Measurements from ENCODE around the gene CORO2B.

The CORO2B gene

DNA sequence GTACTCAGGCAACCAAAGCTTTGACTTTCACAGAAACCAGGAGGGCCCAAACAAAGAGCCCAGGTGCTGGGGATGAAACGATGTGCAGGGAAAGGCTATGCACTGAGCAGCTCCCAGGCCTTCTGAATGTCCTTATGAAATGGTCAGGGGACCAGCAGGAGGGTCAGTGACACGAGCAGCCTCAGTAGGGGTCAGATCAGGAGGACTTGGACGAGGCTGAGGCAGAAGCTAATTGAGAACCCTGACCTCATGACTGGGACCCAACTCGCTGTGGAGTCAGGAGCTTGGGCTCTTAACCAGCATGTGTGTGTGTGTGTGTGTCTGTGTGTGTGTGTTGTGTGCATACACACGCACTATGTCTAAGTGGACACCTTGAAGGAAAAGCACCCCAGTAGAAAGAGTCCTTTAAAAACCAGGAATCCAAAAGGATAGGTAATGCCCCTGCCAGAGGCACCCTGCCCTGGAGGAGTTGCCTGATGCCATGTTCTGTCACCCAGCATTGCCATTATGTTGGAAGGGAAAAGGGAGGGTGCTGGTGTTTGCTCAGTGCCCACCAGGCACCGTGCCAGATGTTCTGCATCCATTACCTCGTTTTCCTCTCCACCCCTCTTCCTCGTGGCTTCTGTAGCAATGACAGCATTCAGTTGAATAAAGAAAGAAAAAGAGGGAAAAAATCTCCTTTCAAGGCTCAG lies 50.9 kb downstream of the CORO2B start:
- no peak for DNase-seq (ENCODE audit: low spot score)

DNA sequence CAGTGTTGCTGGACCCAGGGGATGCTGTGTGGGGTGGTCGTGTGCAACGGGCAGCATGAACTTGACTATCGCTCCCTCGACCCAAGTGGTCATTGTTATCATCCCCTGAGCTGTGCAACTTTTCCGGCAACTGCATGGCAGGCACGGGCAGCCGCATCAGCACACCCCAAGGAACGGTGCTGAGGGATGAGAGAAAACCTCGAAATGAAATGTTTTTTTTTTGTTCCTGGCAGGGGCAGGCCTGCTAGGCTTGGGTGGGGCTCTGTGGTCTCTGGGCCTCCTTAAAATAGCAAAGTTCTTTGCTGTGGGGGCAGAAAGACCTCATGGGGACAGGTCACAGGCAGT lies 51.4 kb downstream of the CORO2B start:
- DNase-seq (ENCODE audit: low spot score), result no peak

DNA sequence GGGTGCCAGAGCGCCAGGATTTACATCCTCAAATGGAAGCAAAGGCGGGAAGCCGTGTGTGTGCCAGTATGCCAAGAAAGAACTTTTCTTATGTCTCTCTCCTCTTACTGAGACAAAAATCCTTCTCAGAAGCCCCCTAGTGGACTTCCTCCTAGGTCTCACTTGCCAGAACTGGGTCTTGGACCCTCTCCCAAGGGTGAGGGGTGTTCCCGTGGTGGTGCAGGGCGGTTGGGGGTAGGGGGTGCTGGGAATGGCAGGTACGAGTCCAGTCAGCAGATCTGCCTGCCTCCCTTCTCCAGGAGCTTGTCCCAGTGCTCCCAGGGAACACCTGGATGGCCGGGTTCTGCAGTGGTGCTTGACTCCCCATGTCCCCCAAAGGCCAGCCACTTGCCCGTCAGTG lies 52.0 kb downstream of the CORO2B start:
- DNase-seq (ENCODE audit: low spot score), result no peak

DNA sequence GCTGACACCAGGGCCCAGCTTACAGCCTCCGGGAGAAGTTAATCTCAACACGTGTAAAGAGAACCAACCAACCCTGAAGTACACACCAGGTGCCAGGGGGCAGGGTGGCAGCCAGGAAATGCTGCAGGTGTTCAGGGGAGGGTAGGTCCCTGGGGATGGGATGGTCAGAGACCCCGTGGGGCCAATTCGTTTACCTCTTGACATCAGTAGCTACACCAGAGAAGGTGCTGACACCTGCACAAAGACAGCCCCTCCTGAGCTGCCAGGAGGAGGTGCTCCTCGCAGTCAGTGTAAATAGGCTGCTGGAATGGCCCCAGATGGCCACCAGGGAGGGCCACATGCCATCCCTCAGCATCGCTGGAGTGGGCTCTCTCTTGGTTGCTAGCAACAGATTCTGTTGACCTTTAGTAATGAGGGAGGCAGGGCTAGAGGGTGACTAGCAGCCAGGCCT lies 52.8 kb downstream of the CORO2B start:
- peak; percentile 42 for DNase-seq (ENCODE audit: low spot score)

DNA sequence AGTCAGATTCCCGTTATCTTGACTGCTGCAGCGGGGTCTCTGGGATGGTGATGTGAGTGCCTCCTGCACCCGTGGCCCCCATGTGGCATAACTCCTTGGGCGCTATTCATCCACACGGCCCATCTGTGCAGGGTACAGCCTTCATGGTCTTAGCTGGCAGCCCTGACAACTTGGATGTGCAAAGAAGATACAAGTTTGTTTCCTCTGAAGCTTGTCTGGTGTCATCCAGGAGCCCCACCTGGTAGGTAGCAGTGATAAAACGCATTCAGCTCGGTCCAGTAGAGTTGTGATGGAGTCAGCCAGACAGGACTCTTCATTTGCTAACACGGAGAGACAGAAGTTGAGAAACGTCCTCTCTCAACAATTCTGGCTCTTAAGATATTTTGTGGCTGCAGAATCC lies 53.3 kb downstream of the CORO2B start:
- no peak for DNase-seq (ENCODE audit: low spot score)

DNA sequence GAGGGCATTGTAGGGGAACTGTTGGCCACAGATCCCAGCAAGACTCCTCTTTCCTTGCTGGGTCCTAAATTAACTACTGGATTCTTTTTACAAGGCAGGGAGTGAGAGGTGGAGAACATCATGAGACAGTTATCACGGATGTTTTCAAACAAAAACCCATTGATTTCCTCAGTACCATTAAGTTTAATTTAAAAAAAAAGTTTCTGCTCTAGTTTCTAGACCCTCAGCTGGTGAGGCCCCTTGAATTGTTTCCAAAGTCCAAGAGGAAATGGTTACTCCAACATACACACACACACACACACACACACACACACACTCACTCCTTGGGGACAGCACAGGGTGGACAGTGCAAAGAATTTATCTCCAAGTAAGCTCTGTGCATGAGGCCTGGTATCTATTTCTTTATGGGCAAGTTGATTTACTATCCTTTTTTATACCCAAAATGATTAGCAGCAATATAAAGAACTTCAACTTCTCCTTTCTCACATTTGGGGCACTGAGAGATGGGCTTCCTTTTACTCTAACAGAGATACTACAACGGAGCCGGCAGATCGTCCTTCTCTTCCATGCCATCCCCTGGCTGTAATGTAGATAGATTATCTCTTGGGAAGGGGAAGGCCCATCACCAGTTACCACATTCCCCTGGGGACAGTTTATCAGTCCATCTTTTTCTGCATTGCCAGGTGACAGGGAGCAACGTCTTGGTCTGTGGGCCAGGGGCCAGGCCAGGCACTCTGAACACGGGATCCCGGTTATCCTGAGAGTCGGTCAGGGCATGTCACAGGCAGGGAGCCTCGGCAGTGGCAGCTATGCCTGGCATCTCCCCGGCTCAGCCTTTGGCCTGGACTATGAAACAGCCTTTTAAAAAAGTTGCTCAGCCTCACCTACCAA lies 54.7 kb downstream of the CORO2B start:
- DNase-seq (ENCODE audit: low spot score), result no peak

DNA sequence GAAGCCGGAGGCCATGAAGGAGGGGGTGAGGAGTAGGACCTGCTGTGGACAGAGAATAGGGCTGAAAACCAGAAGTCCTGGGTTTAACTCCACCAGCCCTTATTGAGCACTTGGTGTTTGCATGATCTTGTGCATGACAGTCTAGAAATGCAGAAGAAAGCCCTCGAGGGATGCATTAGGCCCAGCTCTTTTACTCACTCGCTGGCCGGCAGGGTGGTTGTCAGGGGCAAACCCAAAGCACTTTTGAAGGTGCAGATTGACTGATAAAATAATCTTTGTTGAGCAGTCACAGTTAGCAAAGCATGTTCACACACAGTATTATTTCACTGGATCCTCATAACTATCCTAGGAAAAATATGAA lies 55.3 kb downstream of the CORO2B start:
- DNase-seq (ENCODE audit: low spot score), result no peak

DNA sequence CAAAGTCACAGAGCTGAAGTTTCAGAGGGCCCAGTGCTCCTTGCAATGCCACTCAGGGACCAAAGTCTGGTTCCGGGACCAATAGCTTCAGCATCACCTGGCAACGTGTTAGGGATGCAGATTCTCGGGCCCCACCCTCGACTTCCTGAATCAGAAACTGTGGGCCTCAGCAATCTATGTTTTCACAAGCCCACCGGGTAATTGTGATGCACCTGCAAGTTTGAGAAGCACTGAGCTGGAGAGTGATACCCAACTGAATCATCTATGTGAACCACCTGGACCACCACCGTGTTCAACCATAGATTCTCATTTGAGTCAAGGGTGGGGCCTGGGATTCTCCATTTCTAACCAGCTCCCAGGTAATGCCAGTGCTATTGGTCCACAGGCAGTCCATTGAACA lies 55.7 kb downstream of the CORO2B start:
- no peak for DNase-seq (ENCODE audit: low spot score)

DNA sequence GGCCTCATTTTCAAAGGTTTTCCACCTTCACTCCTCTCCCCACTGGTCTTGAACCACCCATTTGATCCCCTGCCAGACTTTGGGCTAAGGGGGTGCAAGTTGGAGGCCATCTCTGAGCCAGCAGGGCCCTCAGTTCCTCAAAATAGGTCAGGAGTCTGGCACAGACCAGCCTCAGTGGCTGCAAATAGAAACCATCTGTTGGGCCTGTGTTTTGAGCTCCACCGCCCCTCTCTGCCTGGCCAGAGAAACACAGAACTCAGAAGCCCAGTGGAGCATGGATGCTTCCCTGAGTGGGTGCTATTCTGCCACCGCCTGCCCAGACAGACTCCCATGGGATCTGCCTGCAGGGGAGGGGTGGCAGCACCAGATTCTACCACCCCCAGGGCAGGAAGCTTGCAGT lies 56.3 kb downstream of the CORO2B start:
- DNase-seq (ENCODE audit: low spot score), result no peak

DNA sequence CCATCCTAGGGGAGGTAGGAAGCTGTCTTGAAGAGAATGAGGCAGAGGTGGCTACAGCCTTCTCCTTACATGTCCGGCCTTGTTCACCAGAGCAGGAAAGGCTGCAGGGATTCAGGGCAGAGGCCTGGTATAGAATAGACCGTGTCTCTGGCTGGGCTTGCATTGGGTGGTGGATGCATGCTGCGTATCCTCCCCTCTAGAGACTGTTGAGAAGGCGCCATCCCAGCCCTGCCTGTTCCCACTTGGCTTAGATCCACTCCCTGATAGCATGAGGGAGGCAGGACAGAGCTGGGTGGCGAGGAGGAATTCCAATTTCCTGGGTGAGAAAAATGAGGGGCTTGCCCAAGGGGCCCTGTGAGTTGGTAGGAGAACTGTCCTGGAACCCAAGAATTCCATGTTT lies 57.5 kb downstream of the CORO2B start:
- DNase-seq (ENCODE audit: low spot score), result no peak

DNA sequence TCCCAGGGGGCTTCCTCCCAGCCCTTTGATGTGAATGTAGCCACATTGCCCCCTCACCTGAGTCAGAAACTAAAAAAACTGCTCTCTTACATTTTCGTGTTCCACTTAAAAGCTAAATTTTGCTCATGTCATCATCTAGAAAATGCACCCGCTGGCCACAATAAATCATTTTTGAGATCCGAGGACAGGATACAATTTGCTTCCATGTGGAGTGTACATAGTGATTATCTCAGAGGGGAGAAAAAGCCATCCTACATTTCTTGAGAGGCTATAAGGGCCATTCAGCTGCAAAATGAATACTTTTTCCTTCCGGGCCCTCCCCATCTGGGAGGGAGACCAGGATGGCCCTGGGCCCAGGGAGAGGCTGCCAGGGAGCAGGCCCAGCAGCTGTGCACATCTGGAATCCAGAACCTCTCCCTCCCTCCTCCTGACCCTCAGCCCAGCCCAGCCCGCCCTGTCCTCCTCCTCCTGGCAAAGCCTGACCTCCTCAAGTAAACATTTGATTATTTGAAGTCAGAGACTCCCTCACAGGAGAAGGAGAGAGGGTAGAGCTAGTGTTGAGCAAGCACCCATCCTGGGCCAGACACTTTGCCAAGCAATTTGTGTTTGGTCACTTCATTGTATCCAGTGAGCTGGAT lies 59.1 kb downstream of the CORO2B start:
- DNase-seq (ENCODE audit: low spot score), result no peak

DNA sequence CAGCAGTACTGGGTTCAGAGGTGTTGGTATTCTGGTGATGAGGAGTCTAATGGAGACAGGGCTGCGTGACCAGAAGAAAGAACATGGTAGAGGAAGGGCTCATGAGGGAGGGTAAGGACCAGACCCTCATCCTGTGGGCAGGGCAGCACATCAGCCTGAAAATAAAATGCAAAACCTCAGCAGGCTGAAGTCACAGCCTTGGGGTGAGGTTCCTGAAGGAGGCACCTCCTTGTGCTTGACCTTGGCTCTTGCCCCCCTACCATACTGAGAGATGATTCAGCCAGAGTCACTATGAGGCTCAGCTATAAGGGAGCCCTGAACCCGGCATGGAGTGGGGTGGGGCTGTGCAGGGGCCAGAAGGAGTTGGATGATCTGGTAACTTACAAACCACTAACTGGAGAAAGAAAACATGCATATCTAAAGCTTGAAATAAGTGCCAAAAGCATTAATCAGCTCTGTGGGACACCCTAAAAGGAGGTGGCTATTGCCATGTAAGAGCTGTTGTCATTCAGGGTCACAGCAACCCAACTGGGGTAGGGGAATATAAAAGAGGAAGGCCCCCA lies 60.2 kb downstream of the CORO2B start:
- DNase-seq (ENCODE audit: low spot score), result peak; percentile 40

DNA sequence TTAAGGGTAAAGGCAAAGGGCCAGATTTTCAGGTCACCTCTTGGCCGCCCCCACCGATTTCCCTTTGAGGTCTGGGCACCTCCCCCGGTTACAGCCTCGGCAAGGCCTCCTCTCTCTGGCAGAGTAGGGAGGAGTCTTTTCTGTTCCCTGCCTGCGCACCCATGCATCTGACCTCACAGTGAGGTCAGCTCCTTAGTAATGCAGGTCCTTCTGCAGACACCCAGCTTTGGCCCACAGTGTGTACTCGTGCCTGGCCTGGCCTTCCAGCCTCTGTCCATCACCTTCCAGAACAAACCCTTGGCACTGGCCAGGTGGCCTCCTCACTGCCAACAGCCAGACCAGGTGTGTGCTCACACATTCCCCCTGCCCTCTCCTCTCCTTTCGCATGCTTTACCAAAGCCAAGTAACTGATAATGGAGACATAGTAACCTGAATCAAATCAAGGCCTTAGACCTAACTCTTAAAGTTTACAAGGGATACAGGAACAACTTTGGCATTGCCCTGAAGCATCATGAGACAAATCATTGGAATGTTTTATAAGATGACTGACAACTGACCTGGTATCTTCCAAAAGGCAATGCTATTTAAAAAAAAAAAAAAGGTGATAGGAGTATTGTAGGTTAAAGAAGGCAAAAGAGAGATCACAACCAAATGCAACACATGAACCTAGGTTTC lies 61.3 kb downstream of the CORO2B start:
- no peak for DNase-seq (ENCODE audit: low spot score)

DNA sequence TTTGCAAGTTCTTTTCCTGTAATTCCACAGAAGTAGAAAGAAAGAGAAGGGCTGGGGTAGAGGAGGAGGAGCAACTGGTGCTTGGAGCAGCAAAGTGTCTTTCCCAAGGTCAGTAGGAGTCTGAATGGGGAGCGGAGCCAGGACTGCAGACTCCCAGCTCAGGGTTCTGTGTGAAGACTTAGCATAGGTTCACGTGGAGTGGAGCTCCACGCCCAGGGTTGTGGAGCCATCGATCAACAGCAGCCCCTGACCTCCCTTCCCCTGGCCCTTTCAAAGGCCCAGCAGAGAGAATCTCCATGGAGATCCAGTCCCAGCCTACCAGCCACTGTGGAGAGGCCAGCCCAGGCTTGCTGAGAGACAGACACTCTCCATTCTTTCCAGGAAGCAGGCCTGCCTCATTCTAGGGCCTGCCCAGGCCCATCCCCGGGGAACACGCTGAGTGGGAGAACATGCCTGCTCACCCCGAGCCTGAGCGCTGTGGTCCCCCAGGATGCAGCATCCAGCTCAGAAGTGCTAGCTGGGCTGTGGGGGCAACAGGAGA lies 62.1 kb downstream of the CORO2B start:
- DNase-seq (ENCODE audit: low spot score), result no peak

DNA sequence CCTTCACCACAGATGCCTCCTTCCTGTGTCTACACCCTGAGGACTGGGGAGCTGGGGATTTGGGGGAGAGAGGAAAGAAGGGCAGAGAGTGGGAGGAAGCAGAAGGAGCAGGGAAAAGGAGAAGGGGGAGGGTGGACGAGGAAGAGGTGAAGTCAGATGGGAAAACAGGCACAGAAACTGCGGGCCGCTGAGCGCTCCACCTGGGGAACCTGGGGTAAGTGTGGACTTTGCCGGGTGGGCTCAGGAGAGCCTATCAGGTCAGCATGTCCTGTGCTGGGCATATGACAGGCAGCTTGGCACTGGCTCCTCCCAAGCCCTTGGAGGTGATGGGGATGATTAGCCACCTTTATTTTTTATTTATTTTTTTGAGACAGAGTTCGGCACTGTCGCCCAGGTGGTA lies 62.6 kb downstream of the CORO2B start:
- DNase-seq (ENCODE audit: low spot score), result no peak

DNA sequence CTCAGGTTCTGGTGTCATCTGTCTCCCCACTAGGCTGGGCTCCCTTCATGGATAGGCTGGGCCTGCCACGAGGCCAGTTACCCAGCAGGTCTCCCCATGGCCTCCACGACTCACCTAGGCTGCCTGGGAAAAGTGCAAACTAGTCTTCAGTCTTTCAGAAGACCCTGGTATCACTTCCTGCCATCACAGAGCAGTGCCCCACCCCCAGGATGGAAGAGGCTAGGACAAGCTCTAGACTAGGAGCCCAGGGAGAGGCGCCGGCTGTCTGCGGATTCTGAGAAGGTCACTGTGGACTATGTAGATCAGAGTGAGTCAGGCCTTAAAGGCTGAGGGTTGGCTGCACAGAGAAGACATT lies 63.7 kb downstream of the CORO2B start:
- peak; percentile 21 for DNase-seq (ENCODE audit: low spot score)

DNA sequence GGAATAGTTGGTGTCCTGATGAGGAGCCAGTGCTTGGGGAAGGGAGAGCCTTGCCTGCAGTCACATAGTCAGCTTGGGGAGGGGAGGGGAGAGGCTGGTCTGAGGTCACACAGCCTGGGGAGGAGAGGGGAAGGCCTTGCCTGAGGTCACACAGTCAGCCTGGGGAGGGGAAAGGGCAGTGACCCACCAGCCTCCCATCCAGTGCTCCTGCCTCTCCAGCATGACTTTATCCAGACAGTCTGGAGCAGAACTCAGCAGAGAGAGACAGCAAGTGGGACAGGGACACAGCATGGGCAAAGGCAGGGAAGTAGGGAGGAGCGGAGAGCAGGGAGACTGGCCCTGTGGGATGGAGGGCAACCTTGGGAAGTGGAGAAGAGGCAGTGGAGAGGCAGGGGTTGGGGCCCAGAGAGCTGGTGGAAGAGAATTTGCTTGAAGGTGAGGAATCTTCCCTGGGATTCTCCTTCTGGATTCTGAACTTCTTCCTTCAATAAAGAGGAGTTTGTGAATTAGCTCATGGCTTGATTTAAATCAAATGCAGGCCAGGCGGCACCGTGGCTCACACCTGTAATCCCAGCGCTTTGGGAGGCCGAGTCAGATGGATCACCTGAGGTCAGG lies 64.5 kb downstream of the CORO2B start:
- no peak for DNase-seq (ENCODE audit: low spot score)

DNA sequence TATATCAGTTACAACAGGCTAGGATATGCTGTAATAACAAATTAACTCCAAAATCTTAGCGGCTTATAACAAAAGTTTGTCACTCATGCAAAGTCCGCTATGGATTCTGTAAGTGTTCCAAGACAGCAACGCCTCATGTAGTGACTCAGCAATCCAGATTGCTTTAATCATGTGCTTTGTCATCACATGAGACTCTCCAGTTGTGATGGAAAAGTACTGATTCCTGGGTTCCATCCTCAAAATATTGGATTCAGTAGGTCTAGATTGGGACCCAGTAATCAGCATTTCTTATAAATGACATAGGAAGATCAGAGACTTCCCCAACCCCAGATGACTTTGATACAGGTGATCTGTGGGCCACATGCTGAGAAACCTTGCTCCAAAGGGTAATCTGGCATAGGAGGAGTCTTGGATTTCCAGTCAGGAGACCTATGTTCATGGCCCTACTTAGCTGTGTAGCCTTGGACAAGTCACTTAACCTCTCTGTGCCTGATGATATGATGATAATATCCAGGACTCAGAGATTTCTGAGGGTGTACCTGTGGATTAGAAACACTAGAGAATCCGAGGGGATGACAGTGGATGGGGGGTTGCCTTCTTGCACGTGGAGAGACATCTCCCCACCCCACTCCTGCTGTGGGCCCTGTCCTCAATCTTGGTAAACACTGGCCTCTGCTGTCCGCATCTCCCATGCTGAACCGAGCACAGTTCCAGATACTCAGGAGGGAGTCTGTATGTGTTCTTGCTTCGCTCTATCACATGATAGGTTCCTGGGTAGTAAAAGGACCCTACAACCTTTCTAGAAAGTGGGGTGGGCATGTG lies 65.5 kb downstream of the CORO2B start:
- peak; percentile 66 for DNase-seq (ENCODE audit: low spot score)

DNA sequence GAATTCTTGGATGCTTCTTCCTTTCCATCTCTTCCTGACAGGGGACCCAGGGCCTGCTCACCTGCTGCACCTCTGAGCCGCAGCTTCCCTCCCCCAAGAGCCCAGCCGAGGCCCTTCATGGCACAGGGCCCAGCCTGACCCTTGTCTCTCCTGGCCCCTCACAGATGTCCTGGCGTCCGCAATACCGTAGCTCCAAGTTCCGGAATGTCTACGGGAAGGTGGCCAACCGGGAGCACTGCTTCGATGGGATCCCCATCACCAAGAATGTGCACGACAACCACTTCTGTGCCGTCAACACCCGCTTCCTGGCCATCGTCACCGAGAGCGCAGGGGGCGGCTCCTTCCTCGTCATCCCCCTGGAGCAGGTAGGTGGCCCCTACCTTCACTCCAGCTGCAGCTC lies 66.2 kb downstream of the CORO2B start:
- no peak for DNase-seq (ENCODE audit: low spot score)

DNA sequence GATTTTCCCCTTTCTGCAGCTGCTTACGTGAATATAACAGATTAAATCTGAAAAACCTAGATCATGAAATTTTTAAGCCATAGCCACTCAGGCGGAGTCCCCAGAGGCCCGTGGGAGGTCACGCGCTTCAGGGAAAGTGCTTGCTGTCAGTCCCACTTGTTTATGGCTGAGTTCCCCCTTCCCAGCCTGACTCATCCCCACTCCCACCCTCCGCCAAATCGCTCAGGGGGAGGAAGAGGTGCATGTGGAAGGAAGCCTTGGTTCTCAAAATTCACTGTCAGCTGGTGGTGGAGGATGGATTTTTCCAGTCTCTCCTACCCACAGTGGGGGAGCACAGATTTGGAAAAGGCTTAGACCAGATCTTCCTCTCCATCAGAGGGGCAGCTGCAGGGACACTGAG lies 67.4 kb downstream of the CORO2B start:
- no peak for DNase-seq (ENCODE audit: low spot score)

DNA sequence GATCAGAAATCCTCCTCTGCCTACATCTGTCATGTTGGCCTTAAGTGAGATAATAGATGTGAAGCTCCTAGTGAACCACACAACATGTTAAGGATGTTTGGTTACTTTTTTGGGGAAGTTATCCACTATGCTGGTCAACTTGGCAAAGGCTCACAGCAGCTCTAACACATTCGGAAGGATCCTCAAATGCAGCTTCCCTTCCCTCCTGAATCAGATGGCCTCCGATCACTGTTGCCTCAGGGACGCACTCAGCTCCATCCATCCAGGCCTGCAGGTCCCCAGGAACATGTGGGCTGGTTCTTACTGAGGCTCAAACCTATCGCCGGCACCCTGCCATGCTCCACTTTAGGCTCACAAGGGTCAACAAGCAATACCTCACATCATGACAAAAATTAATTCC lies 67.9 kb downstream of the CORO2B start:
- DNase-seq (ENCODE audit: low spot score), result no peak

Measured in kidney tubule cell (primary cell).